Neural cell (in vitro differentiated cells): ENCODE data around the gene RGS14. TPM values are rescaled to one million over a fixed set of nuclear protein-coding genes. Genes with fewer than 3 reads are reported as not detected.

Experiments used
- H2AFZ ChIP-seq: fragments of 200-600, 300-800 bp; sonication (generic), shearing (Covaris generic); 2 replicates; pipeline ENCODE4 v1.6.0; 2014; ENCODE audit warnings: low read depth, mild to moderate bottlenecking, antibody characterized with exemption, low read length, moderate library complexity
- H3F3A ChIP-seq: fragments of 200-600 bp; shearing (Covaris generic); 2 replicates; pipeline ENCODE4 v1.6.1; 2016; ENCODE audit warnings: mild to moderate bottlenecking, moderate library complexity, mixed read lengths, antibody characterized with exemption, low read length; ENCODE audit not compliant: insufficient read depth, poor library complexity, severe bottlenecking
- H3K27ac ChIP-seq: fragments of 200-600, 300-800 bp; sonication (generic), shearing (Covaris generic); 2 replicates; pipeline ENCODE4 v1.5.1; 2014; ENCODE audit warnings: mild to moderate bottlenecking, low read length, moderate library complexity
- H3K27me3 ChIP-seq: fragments of 300-800, 200-600 bp; sonication (generic), shearing (Covaris generic); 2 replicates; pipeline ENCODE4 v1.6.0; 2014; ENCODE audit warnings: mild to moderate bottlenecking, low read depth, low read length, moderate library complexity; ENCODE audit not compliant: insufficient read depth
- H3K36me3 ChIP-seq: fragments of 300-800, 200-600 bp; sonication (generic), shearing (Covaris generic); 2 replicates; pipeline ENCODE4 v1.5.1; 2014; ENCODE audit warnings: mild to moderate bottlenecking, antibody characterized with exemption, low read length, moderate library complexity; ENCODE audit not compliant: insufficient read depth
- H3K4me2 ChIP-seq: fragments of 300-800, 200-600 bp; sonication (generic), shearing (Covaris generic); 2 replicates; pipeline ENCODE4 v1.6.0; 2014; ENCODE audit warnings: mild to moderate bottlenecking, low read length
- H3K4me3 ChIP-seq: fragments of 300-800, 200-600 bp; sonication (generic), shearing (Covaris generic); 2 replicates; pipeline ENCODE4 v1.5.1; 2014; ENCODE audit warnings: mild to moderate bottlenecking, low read length, moderate library complexity
- H3K79me2 ChIP-seq: fragments of 200-600 bp; shearing (Covaris generic); replicated peaks from 2 replicates; pipeline ENCODE4 v1.6.0; 2014; ENCODE audit warnings: mild to moderate bottlenecking, low read length, moderate library complexity; ENCODE audit not compliant: insufficient read depth
- H3K9ac ChIP-seq: fragments of 300-800, 200-600 bp; sonication (generic), shearing (Covaris generic); 2 replicates; pipeline ENCODE4 v1.6.1; 2016; ENCODE audit warnings: mild to moderate bottlenecking, low read length, mixed read lengths
- H3K9me2 ChIP-seq: fragments of 200-600 bp; shearing (Covaris generic); 2 replicates; pipeline ENCODE4 v1.6.1; 2016; ENCODE audit warnings: mild to moderate bottlenecking, low read length, mixed read lengths; ENCODE audit not compliant: insufficient read depth
- H3K9me3 ChIP-seq: fragments of 200-600, 300-800 bp; sonication (generic), shearing (Covaris generic); 2 replicates; pipeline ENCODE4 v1.6.1; 2016; ENCODE audit warnings: mild to moderate bottlenecking, mixed run types, low read length, moderate library complexity, mixed read lengths
- H4K20me1 ChIP-seq: fragments of 200-600 bp; shearing (Covaris generic); 2 replicates; pipeline ENCODE4 v1.6.1; 2016; ENCODE audit warnings: mild to moderate bottlenecking, mixed run types; ENCODE audit not compliant: insufficient read depth
- EP300 ChIP-seq: fragments of 450-650 bp; conservative IDR thresholded peaks from 2 replicates; pipeline ENCODE4 v1.6.1; 2014; ENCODE audit warnings: antibody characterized with exemption, mild to moderate bottlenecking, moderate library complexity; ENCODE audit not compliant: poor library complexity, severe bottlenecking
- EZH2 ChIP-seq: fragments of 200-600, 300-800 bp; shearing (Covaris generic), sonication (generic); IDR thresholded peaks from 2 replicates; pipeline ENCODE4 v1.6.1; 2014; ENCODE audit warnings: antibody characterized with exemption, low read length, borderline replicate concordance, mild to moderate bottlenecking; ENCODE audit not compliant: insufficient read depth, poor library complexity, severe bottlenecking
- MXI1 ChIP-seq: fragments of 450-650 bp; conservative IDR thresholded peaks from 2 replicates; pipeline ENCODE4 v1.6.1; 2014; ENCODE audit warnings: antibody characterized with exemption, mild to moderate bottlenecking; ENCODE audit not compliant: poor library complexity, severe bottlenecking
- POLR2AphosphoS5 ChIP-seq: IDR thresholded peaks from 2 replicates; pipeline ENCODE4 v1.6.1; 2012
- RAD21 ChIP-seq: fragments of 450-650 bp; conservative IDR thresholded peaks from 2 replicates; pipeline ENCODE4 v1.6.1; 2014; ENCODE audit warnings: antibody characterized with exemption, mild to moderate bottlenecking, moderate library complexity
- SMC3 ChIP-seq: fragments of 450-650 bp; conservative IDR thresholded peaks from 2 replicates; pipeline ENCODE4 v1.6.1; 2014; ENCODE audit warnings: antibody characterized with exemption, mild to moderate bottlenecking, moderate library complexity; ENCODE audit not compliant: poor library complexity
- TAF1 ChIP-seq: IDR thresholded peaks from 2 replicates; pipeline ENCODE4 v1.6.1; 2012; ENCODE audit warnings: low read depth
- polyA plus RNA-seq: library from polyadenylated mRNA; depleted of rRNA; stranded (reverse); fragments of >200 nt; gene quantifications from 2 replicates; pipeline ENCODE4 v1.2.3, GENCODE V29; 2014
- TF ChIP-seq, protein P1 (sequence below): fragments of 450-650 bp; IDR thresholded peaks from 2 replicates; pipeline ENCODE4 v1.5.1; 2014; ENCODE audit warnings: antibody characterized with exemption, mild to moderate bottlenecking, moderate library complexity; ENCODE audit not compliant: poor library complexity, severe bottlenecking
- TF ChIP-seq, protein P2 (sequence below): IDR thresholded peaks from 2 replicates; pipeline ENCODE4 v1.6.1; 2012; ENCODE audit warnings: borderline replicate concordance

RGS14 gene
- polyA plus RNA-seq, 1 donor from 2014 or later = 32.3 TPM

DNA sequence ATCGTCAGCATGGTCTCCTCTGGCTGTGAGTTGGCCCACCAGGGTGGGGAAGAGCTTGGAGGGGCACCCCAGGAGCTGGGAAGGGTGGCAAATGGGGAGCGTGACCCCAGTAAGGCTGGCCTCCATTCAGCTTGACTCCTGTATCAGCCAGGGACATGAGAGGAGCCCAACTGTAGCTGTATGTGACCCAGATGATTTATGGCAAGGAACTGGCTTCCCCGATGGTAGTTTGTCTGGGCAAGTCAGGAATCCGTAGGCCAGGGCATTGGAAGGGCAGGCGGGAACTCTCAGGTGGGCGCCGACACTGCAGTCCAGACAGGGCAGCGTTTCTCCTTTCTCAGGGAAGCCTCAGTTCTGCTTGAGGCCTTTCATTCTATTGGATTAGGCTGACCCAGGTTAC lies 28.8 kb downstream of the RGS14 start:
- H2AFZ ChIP-seq = no peak overlapping the region
- no peaks in the 10 kb centered on the region for H3K9me3 ChIP-seq
- no peak overlapping the region for H3K4me3 ChIP-seq

DNA sequence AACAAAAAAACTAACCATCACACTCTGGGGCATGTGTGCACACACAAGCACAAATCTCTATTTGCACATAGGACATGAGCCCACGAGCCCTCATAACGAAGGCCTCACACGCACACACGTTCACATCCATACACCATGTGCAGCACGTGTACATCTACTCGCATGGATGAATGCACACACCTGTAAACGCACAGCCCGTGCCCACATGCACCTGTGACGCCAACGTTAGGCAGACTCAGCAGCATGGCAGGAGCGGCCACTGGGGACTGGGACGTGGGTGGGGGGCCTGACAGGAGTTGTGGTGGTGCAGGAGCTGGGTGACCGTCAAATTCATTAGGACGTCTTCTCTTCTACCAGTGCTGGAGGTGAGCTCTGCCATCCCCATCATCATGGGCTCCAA lies 29.7 kb downstream of the RGS14 start:
- H3K4me3 ChIP-seq = no peak overlapping the region
- H3K9me3 ChIP-seq = no peaks in the 10 kb centered on the region
- H2AFZ ChIP-seq = no peak overlapping the region
- H3K36me3 ChIP-seq = no peaks in the 10 kb centered on the region
- H3K27me3 ChIP-seq = no peaks in the 10 kb centered on the region
- no peak overlapping the region for H3K4me2 ChIP-seq
- no peak for TF ChIP-seq TAF1
- TF ChIP-seq EP300 = no peak
- TF ChIP-seq, protein P1, sequence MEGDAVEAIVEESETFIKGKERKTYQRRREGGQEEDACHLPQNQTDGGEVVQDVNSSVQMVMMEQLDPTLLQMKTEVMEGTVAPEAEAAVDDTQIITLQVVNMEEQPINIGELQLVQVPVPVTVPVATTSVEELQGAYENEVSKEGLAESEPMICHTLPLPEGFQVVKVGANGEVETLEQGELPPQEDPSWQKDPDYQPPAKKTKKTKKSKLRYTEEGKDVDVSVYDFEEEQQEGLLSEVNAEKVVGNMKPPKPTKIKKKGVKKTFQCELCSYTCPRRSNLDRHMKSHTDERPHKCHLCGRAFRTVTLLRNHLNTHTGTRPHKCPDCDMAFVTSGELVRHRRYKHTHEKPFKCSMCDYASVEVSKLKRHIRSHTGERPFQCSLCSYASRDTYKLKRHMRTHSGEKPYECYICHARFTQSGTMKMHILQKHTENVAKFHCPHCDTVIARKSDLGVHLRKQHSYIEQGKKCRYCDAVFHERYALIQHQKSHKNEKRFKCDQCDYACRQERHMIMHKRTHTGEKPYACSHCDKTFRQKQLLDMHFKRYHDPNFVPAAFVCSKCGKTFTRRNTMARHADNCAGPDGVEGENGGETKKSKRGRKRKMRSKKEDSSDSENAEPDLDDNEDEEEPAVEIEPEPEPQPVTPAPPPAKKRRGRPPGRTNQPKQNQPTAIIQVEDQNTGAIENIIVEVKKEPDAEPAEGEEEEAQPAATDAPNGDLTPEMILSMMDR = no peak
- TF ChIP-seq EZH2 = no peak
- no peak for TF ChIP-seq RAD21
- no peak for TF ChIP-seq MXI1
- TF ChIP-seq SMC3 = no peak
- TF ChIP-seq, protein P2, sequence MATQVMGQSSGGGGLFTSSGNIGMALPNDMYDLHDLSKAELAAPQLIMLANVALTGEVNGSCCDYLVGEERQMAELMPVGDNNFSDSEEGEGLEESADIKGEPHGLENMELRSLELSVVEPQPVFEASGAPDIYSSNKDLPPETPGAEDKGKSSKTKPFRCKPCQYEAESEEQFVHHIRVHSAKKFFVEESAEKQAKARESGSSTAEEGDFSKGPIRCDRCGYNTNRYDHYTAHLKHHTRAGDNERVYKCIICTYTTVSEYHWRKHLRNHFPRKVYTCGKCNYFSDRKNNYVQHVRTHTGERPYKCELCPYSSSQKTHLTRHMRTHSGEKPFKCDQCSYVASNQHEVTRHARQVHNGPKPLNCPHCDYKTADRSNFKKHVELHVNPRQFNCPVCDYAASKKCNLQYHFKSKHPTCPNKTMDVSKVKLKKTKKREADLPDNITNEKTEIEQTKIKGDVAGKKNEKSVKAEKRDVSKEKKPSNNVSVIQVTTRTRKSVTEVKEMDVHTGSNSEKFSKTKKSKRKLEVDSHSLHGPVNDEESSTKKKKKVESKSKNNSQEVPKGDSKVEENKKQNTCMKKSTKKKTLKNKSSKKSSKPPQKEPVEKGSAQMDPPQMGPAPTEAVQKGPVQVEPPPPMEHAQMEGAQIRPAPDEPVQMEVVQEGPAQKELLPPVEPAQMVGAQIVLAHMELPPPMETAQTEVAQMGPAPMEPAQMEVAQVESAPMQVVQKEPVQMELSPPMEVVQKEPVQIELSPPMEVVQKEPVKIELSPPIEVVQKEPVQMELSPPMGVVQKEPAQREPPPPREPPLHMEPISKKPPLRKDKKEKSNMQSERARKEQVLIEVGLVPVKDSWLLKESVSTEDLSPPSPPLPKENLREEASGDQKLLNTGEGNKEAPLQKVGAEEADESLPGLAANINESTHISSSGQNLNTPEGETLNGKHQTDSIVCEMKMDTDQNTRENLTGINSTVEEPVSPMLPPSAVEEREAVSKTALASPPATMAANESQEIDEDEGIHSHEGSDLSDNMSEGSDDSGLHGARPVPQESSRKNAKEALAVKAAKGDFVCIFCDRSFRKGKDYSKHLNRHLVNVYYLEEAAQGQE = no peak
- TF ChIP-seq POLR2AphosphoS5 = no peak
- H3K27ac ChIP-seq = no peak overlapping the region
- H3F3A ChIP-seq = no peaks in the 10 kb centered on the region
- H3K79me2 ChIP-seq = no peaks in the 10 kb centered on the region
- H4K20me1 ChIP-seq = no peaks in the 10 kb centered on the region
- no peaks in the 10 kb centered on the region for H3K9me2 ChIP-seq
- no peak overlapping the region for H3K9ac ChIP-seq

More for the DNA sequence above, 28.8 kb downstream of the RGS14 start:
- no peaks in the 10 kb centered on the region for H3K36me3 ChIP-seq
- H3F3A ChIP-seq = no peaks in the 10 kb centered on the region
- H3K27me3 ChIP-seq = no peaks in the 10 kb centered on the region
- H3K4me2 ChIP-seq = no peak overlapping the region
- no peak overlapping the region for H3K27ac ChIP-seq
- H3K9ac ChIP-seq = no peak overlapping the region
- TF ChIP-seq, protein P1 = no peak
- TF ChIP-seq EP300 (no peak), TAF1 (no peak), EZH2 (no peak), MXI1 (no peak)
- TF ChIP-seq, protein P2 = no peak
- no peaks in the 10 kb centered on the region for H3K9me2 ChIP-seq
- H4K20me1 ChIP-seq = no peaks in the 10 kb centered on the region
- no peaks in the 10 kb centered on the region for H3K79me2 ChIP-seq
